Body of pancreas (tissue), 4 donors: ENCODE results near the gene SUCLG1. TPM values are rescaled to one million over a fixed set of nuclear protein-coding genes. Genes with fewer than 3 reads are reported as not detected.

ENCODE experiments used
- ATAC-seq: fragments of 150-250 bp; one replicate; pipeline ENCODE4 v1.9.1; 2016
- DNase-seq, 4 donors: peaks; one replicate each; pipeline ENCODE4 v3.0.0-alpha.2; 2019
- H3K27ac ChIP-seq, 4 donors: fragments of 200-600 bp; sonication (generic); 1 replicate in 3 of 4; 2 replicates in 1 of 4; pipeline versions ENCODE4 v1.5.1 to v1.6.1; 2016 to 2019; ENCODE audit warnings: mild to moderate bottlenecking in 1 of 4, mixed read lengths in 1 of 4, moderate library complexity in 1 of 4
- H3K27me3 ChIP-seq, 2 donors: fragments of 200-600 bp; sonication (generic); one replicate each; pipeline ENCODE4 v1.6.0; 2016; ENCODE audit warnings: mild to moderate bottlenecking in 1 of 2
- H3K36me3 ChIP-seq, 2 donors: fragments of 200-600 bp; sonication (generic); replicated peaks in 1 of 2; 2 replicates each; pipeline ENCODE4 v1.5.1; 2016; ENCODE audit warnings: low read depth in 2 of 2; ENCODE audit not compliant: insufficient read depth in 1 of 2
- H3K4me1 ChIP-seq: fragments of 200-600 bp; sonication (generic); one replicate; pipeline ENCODE4 v1.6.0; 2016
- H3K4me3 ChIP-seq, 2 donors: fragments of 200-600 bp; sonication (generic); 1 replicate in 1 of 2; 2 replicates in 1 of 2; pipeline ENCODE4 v1.5.1; 2016 to 2019
- H3K9me3 ChIP-seq, 3 donors: fragments of 200-600 bp; sonication (generic); 1 replicate in 2 of 3; 2 replicates in 1 of 3; pipeline ENCODE4 v1.5.1; 2016
- CTCF ChIP-seq, 7 experiments: fragments of 450-650 bp in 4 of 7; fragments of 200-600 bp in 3 of 7; sonication (generic) in 3 of 7; IDR thresholded peaks; one replicate each; pipeline ENCODE4 v1.5.1; 2016 to 2019; ENCODE audit warnings: antibody characterized with exemption in 7 of 7
- POLR2A ChIP-seq, 3 donors: fragments of 450-650 bp; IDR thresholded peaks; one replicate each; pipeline ENCODE4 v1.6.1; 2016; ENCODE audit warnings: antibody characterized with exemption in 3 of 3, mild to moderate bottlenecking in 2 of 3
- whole genome bisulfite sequencing, 2 donors: methylation state at CpG; one replicate each; pipeline ENCODE4 v1.1.5; 2017; 5-methylcytosine and 5-hydroxymethylcytosine counted together
- intact Hi-C: fragments of 100-400 bp; cut with DNase I; formaldehyde crosslinking; loops from one replicate; pipeline ENCODE4 v1.15.1; 2023
- total RNA-seq, 2 donors: library from RNA; depleted of rRNA; stranded (reverse); fragments of >200 nt; gene quantifications; one replicate each; pipeline ENCODE4 v1.1.0, GENCODE V29; 2016

Gene SUCLG1
- total RNA-seq, 2 donors from 2014 or later: 51.1 to 89.2 TPM

GRCh38 chr2:84457686-84458085 lies 1.4 kb downstream of the SUCLG1 start:
- Histone ChIP-seq H3K27ac (peak overlapping the region; percentile 6 to 98 (median 59)), H3K9me3 (no peaks in the 10 kb centered on the region), H3K4me3 (no peak overlapping the region), H3K36me3 (no peaks in the 10 kb centered on the region), H3K4me1 (peaks cover 38% of the 10 kb centered on the region), H3K27me3 (no peaks in the 10 kb centered on the region)
- DNase-seq (no peak), ATAC-seq (no peak)
- 36 to 46% methylated on average over 2 of the region's 2 CpGs for WGBS, 2 donors
- intact Hi-C loops: no loop called here
- TF ChIP-seq CTCF (IDR thresholded peaks at IDR 0.05): no peak
- no peak for TF ChIP-seq POLR2A (IDR thresholded peaks at IDR 0.05)

- no peak for TF ChIP-seq CTCF (IDR thresholded peaks at IDR 0.05)
- no peak for TF ChIP-seq POLR2A (IDR thresholded peaks at IDR 0.05)
- WGBS, 2 donors: 71 to 72% methylated on average over 4 of the region's 4 CpGs
Measured at GRCh38 chr2:84456156-84456555, 2.9 kb downstream of the SUCLG1 start.

GRCh38 chr2:84454581-84454980 lies 4.5 kb downstream of the SUCLG1 start:
- intact Hi-C loops: no loop called here
- no peaks in the 10 kb centered on the region for H3K9me3 ChIP-seq
- H3K36me3 ChIP-seq: no peaks in the 10 kb centered on the region
- H3K4me3 ChIP-seq: no peak overlapping the region
- peaks cover 57% of the 10 kb centered on the region for H3K4me1 ChIP-seq
- H3K27me3 ChIP-seq: no peaks in the 10 kb centered on the region
- no peak for DNase-seq
- H3K27ac ChIP-seq: no peak overlapping the region
- TF ChIP-seq POLR2A (IDR thresholded peaks at IDR 0.05) (no peak), CTCF (IDR thresholded peaks at IDR 0.05) (no peak)
- ATAC-seq: no peak
- WGBS, 2 donors: 85 to 88% methylated on average over 2 of the region's 2 CpGs

More at GRCh38 chr2:84456156-84456555, 2.9 kb downstream of the SUCLG1 start:
- Histone ChIP-seq H3K9me3 (no peaks in the 10 kb centered on the region), H3K27me3 (no peaks in the 10 kb centered on the region), H3K36me3 (no peaks in the 10 kb centered on the region), H3K4me1 (peaks cover 48% of the 10 kb centered on the region), H3K4me3 (no peak overlapping the region), H3K27ac (peak overlapping the region in 3 of 4 donors; percentile 22 to 98 (median 96))
- ATAC-seq: no peak
- DNase-seq: no peak
- intact Hi-C loops: no loop called here

- ATAC-seq: no peak
- no peaks in the 10 kb centered on the region for H3K9me3 ChIP-seq
- 83 to 88% methylated on average over 3 of the region's 3 CpGs for WGBS, 2 donors
Measured at GRCh38 chr2:84452624-84453023, 6.5 kb downstream of the SUCLG1 start.

More at GRCh38 chr2:84452624-84453023, 6.5 kb downstream of the SUCLG1 start:
- no peak overlapping the region for H3K4me3 ChIP-seq
- no peak overlapping the region for H3K27ac ChIP-seq
- peaks cover 53% of the 10 kb centered on the region for H3K4me1 ChIP-seq
- DNase-seq: no peak
- intact Hi-C loops: no loop called here
- no peaks in the 10 kb centered on the region for H3K36me3 ChIP-seq
- no peaks in the 10 kb centered on the region for H3K27me3 ChIP-seq
- TF ChIP-seq CTCF (IDR thresholded peaks at IDR 0.05) (no peak), POLR2A (IDR thresholded peaks at IDR 0.05) (no peak)
